AG10803 (cell line): ENCODE data around the gene ISY1.
A peak's percentile ranks its signal among the peaks of the same experiment; 100 is the strongest.
"Not testable (repeated sequence)": the region's sequence is repeated elsewhere in the genome, so short reads cannot be mapped to it uniquely, and the experiment has no call there.

ENCODE experiments used
- DNase-seq: peaks from one replicate; pipeline ENCODE4 v3.0.0; 2010; ENCODE audit warnings: low read depth
- H3K4me3 ChIP-seq: 2 replicates; pipeline ENCODE4 v1.5.1; 2011; ENCODE audit warnings: mild to moderate bottlenecking, low read length, control low read depth
- TF ChIP-seq, protein P1 (sequence below): conservative IDR thresholded peaks from 2 replicates; pipeline ENCODE4 v1.5.1; 2011; ENCODE audit warnings: mild to moderate bottlenecking, low read length, control low read depth, inconsistent platforms

ISY1 gene

DNA sequence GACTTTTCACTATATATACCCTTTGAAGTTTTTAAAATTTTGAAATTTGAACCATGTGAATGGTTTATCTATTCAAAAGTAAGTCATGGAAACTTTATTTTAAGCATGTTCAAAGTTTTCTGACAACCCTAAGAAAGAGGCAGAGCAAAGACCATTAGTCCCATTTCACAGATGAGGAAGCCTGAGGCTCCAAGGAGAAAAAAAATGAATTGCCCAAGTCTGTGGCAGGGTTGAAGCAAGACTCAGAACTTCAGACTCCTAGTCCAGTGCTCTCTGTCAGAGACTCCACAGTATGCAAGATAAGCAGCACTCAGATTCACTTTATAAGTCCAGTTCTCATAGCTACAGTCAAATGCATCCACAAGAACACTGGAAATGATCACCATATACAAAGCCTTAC is 43.7 kb downstream of the ISY1 start:
- DNase-seq = no peak
- no peak overlapping the region for H3K4me3 ChIP-seq
- TF ChIP-seq, protein P1, sequence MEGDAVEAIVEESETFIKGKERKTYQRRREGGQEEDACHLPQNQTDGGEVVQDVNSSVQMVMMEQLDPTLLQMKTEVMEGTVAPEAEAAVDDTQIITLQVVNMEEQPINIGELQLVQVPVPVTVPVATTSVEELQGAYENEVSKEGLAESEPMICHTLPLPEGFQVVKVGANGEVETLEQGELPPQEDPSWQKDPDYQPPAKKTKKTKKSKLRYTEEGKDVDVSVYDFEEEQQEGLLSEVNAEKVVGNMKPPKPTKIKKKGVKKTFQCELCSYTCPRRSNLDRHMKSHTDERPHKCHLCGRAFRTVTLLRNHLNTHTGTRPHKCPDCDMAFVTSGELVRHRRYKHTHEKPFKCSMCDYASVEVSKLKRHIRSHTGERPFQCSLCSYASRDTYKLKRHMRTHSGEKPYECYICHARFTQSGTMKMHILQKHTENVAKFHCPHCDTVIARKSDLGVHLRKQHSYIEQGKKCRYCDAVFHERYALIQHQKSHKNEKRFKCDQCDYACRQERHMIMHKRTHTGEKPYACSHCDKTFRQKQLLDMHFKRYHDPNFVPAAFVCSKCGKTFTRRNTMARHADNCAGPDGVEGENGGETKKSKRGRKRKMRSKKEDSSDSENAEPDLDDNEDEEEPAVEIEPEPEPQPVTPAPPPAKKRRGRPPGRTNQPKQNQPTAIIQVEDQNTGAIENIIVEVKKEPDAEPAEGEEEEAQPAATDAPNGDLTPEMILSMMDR = no peak

DNA sequence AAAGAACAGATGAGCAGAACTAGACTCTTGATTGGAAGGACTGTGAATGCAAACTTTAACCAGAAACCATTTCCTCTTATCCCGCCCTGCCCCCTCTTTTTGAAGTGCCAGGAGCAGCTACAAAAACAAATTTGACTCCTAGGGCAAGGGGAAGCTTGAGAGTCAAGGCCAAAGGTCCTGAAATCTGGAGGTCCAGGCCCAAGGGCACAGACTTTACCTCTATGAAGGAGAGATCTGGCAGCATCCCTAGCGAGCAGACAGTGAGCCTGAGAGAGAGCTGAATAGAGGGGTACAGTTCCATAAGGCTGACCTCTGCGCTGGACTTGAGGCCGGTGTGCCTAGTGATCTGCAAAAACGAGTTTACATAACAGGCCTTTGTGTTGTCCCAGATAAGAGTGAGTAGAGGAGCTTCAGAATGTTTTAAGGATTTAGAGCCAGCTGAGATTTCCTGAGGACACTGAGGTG is 44.3 kb downstream of the ISY1 start:
- H3K4me3 ChIP-seq = no peak overlapping the region
- TF ChIP-seq, protein P1 = no peak
- no peak for DNase-seq

DNA sequence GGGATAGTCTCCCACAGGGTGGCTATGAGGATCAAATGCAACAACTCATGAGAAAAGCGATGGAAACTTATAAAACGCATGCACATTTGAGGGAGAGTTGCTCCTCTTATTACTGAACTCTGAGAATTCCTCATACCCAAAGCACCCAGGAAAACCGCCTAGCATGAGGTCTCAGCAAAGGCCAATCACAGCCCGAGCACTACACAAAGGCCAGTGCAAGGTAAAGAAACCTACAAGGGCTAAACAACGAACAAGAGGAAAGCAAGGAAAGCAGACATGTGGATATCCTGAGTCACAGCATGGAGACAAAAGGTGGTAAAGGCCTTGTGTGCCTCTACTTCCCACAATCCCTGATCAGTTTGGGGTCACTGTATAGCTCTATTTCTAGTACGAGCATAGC is 46.4 kb downstream of the ISY1 start:
- H3K4me3 ChIP-seq = no peak overlapping the region
- TF ChIP-seq, protein P1 = no peak
- DNase-seq = no peak

DNA sequence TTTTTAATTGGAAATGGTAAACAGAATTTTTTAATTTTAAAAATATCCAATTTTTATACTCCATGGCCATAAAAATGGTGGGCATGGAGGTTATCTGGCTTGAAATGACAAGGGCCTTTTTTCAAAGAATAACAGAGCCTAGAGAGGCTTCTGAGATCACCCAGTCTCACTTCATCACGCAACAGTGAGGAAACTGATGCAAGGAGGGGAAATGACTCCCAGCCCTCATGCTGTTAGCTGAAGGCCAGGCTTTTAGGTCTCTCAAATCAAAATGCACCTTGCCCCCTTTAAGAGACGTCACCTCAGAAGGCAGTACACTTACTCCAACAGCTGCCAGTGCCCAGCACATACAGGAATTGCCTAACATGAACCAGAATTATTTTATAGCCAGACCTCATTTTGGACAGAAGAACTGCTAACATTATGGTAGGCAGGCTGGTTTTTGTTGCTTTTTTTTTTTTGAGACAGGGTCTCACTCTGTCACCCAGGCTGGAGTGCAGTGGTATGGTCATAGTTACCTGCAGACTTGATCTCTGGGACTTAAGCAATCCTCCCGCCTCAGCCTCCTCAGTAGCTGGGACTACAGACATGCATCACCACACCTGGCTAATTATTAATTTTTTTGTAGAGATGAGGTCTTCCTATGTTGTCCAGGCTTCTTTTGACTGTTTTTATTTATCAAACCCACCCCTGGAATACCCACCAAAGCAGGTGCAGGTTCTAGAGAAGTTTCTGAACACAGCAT is 48.4 kb downstream of the ISY1 start:
- DNase-seq = peak; percentile 75
- TF ChIP-seq, protein P1 = no peak
- H3K4me3 ChIP-seq = no peak overlapping the region

DNA sequence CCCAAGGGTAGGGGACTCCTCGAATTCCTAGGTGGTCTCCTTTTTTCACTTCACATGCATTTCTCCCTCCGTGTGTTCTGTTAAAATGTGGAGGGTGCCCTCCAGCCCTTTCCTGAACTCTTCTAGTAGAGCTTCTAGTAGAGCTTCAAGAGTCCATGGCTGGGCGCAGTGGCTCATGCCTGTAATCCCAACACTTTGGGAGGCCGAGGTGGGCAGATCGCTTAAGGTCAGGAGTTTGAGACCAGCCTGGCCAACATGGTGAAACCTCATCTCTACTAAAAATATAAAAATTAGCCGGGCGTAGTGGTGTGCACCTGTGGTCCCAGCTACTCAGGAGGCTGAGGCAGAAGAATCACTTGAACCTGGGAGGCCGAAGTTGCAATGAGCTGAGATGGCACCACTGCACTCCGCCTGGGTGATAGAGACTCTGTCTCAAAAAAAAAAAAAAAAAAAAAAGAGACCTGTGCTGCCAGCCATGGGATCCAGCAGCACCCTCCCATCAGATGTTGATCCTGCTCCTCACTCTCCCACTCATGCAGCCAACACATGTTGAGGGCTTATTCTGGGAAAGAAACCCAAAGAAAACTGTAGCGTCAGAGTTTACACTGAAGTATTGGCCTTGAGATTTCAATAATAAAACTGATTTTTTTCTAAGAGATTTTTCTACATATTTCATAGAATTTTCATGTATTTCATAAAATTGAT is 49.6 kb downstream of the ISY1 start:
- not testable (repeated sequence) for DNase-seq, H3K4me3 ChIP-seq

DNA sequence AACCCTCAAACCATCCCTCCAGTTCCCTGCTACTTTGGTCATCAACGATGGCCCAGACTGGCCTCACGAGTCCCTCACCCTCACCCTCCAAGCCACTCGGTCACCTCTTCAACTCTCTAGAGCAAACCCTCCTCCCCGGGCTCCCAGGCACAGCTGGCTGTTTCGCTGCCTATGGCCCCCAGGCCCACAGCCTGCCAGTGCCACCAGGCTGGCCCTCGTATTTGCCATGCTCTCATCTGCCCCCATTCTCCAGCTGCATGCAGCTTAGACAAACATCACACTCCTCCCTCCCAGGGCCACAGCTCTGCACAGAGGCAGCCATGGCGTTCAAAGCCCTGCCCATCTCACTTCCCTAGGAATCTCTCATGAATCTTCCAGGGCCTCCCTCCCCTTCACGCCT is 53.1 kb downstream of the ISY1 start:
- no peak overlapping the region for H3K4me3 ChIP-seq
- no peak for DNase-seq
- TF ChIP-seq, protein P1 = no peak

DNA sequence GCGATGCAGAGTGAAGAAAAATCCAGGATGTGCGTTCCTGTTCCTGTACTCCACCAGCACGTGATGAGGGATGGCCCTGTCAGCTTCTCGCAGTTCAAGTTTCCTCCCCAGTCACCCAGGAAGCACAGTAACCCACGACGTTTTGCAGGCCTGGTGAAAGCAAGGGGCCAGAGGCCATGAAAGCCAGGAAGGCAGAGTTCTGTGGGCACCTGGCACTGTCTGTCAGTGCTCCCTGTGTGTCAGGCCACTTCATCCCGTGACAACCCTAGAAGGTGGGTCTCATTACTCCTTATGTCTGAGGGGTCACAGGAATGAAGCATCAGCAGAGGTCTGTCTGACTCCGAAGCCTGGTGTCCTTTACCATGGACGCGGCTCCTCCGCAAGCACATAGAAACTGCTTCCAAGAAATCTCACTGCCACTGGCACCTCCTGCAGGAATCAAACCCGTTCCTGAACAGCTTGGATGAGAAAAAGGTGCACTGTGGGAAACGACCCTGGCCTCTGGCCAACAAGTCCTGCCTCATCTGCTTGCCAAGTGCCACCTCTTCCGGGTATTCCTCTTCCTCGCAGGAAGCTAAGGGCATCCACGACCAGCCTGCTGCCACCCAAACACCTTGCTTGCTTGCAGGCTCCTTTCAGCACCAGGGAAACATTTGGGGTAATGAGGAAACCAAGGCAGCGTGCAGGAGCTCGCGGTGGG is 53.8 kb downstream of the ISY1 start:
- no peak for DNase-seq
- TF ChIP-seq, protein P1 = no peak
- H3K4me3 ChIP-seq = no peak overlapping the region
